GM18873 (cell line): ENCODE results near the gene NNAT.

ENCODE experiments used
- ATAC-seq: cut with Tn5 transposase; IDR thresholded peaks from one replicate; pipeline ENCODE4 v1.9.1; 2021; ENCODE audit warnings: mild to moderate bottlenecking, moderate library complexity, moderate number of reproducible peaks; ENCODE audit not compliant: unreplicated experiment, low FRiP score

The NNAT gene

GRCh38 chr20:37523012-37523391 is 2.0 kb downstream of the NNAT start:
- ATAC-seq: no peak

- no peak for ATAC-seq
Observed at GRCh38 chr20:37523911-37524700, 3.1 kb downstream of the NNAT start.

DNA sequence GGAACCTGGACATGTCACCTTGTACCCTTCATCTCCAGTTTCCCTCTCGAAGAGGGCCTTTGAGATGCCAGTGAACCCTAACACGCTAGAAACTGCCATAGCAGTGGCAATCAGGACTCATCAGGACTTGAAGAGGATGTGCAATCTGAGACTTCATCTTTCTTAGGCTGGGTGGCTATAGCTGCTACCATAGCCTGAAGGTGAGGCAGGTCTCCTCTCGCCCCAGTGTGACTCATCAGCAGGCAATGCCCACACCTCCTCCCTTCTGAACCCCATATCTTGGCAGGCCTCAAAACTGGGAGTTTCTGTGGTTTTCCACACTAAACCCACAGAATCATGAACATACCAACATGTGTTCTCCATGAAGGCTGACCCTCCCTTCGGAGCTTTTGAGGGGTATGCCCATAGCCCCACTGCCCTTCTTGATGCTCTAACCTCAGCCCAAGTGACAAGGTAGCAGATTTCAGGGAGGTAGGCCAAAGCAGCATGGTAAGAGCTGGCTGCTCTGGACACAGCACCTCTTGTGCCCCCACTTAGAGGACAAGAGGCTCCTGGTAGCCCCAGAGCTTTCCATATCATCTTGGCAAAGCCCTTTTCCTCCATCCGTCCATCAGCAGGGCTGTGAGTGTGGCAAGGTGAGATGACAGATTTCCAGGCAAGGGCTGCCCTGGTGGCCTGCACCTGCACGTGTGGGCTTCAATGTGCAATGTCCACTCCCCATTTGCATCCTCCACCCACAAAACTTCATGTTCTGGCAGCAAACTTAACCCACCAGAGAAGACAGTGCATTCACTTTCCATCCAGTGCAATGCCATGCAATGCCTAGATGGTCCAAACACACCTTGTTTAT is 4.0 kb downstream of the NNAT start:
- no peak for ATAC-seq

- no peak for ATAC-seq
Observed at GRCh38 chr20:37525810-37526209, 4.8 kb downstream of the NNAT start.

DNA sequence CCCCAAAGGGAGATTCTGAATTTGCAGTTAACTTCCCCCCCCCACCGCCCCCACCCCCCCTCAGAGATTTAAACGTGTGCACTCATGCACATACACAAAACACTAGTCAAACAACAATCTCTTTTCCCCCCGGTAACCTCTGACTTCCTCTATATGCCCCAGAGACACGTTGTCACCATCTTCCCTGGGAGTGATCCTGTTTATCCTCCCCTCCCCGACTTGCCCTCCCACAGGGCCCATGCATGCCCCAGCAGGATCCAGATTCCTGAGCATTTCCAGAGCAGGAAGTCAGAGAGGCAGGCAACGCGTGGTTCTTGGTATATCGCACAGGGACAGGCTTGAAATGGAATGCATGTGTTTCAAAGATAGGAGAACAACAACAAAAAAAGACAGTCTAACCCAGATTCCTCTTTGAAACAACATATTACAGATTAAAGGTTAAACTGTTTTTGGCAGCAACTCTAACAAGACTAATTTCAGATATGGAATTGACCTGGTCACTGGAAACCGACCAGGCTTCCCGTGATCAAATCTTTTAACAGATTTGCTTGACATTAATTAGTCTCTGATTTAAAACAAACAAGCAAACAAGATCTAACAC is 5.3 kb downstream of the NNAT start:
- ATAC-seq: no peak

- ATAC-seq: no peak
Observed at GRCh38 chr20:37526839-37527637, 6.0 kb downstream of the NNAT start.

GRCh38 chr20:37527638-37528445 is 6.8 kb downstream of the NNAT start, which contains the start of gene BLCAP:
Gene BLCAP, minus strand, starts transcription at chr20:37527876. Its CDS starts 8,702 bp downstream, at chr20:37519174.
- ATAC-seq: no peak

DNA sequence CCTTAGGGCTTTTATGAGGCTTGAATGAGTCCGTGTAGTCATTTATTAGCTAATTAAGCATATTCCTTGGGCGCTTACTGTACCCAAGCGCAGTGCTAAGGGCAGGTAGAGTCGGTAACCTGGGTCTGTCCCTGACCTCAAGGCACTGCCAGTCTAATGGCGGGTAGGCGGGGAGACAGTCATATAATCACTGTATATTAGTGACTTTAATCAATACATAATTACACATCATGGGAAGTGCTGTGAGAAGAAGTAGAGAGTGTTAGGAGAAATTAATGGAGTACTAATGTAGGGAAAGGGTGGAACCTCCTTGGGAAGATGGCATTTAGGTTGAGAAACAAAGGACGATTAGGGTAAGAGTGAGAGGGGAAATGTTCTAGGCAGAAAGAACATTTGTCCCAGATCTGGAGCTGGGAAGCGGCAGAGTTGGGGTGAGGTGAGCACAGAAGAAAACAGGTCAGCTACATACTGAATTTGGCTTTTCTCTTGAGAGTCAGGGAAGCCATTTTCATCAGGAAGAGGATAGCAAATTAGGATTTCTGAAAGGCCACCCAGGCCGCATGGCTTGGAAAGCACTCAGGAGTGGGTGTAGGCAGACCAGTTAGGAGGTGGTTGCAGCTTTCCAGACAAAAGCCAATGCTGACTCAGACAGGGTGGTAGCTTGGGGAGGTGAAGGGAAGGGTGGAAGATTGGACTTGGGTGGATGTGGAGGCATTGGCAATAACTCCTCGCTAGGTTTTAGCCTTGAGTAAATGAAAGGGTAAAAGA is 7.6 kb downstream of the NNAT start:
- no peak for ATAC-seq

DNA sequence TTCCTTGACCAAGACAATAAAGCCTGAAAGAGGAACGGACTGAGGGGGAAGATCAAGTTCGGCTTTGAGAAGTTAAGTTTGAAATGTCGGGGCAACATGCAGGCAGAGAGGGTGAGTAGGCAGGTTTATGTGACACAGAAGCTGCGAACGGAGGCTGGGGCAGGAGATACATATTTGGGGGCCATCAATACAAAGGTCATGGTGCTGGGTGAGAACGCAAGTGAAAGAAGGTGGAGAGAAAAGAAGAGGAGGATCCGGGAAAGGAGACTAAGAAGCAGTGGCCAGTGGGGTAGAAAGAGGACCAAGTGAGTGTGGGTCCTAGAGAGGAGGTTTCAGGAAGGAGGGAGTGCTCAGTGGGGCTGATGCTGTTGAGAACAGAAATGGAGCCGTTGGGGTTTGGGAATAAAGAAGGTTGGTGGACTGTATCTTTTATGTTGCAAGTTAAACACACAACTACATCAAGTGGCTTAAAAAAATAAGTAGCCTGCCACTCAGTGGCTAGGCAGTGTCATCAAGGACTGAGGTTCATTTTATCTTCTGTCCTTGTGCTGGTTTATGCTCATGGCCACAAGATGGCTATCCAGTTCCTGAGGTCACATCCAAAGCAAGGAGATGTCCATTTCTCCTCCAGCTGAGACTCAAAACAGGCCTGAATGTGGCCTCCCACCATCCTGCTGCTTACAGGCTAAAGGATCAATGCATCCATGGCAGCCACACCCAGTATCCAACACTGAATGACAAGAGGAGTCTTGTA is 8.3 kb downstream of the NNAT start:
- no peak for ATAC-seq

GRCh38 chr20:37529968-37530600 is 9.0 kb downstream of the NNAT start:
- no peak for ATAC-seq

GRCh38 chr20:37530696-37531095 is 9.6 kb downstream of the NNAT start:
- ATAC-seq: no peak

DNA sequence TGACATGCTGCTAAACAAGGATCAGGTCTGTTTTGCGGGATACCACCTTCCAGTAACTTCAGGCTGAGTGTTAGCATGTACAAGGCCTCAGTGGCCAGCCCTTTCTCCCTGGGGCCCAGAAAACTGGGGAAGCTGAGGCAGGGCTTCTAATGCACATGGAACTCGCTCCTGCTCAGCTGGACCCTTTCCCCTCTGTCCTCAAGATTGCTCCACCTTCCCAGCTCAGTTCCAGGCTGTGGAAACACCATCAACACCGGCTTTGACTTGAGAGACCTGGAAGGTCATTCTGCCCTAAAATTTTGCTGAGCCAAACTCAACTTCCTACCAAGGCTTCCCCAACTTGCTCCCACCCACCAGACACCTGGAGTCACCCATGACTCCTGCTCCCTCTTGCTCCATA is 10.8 kb downstream of the NNAT start:
- ATAC-seq: no peak

GRCh38 chr20:37533154-37533715 is 12.2 kb downstream of the NNAT start:
- no peak for ATAC-seq

GRCh38 chr20:37534401-37535157 is 13.5 kb downstream of the NNAT start:
- ATAC-seq: peak; percentile 69

DNA sequence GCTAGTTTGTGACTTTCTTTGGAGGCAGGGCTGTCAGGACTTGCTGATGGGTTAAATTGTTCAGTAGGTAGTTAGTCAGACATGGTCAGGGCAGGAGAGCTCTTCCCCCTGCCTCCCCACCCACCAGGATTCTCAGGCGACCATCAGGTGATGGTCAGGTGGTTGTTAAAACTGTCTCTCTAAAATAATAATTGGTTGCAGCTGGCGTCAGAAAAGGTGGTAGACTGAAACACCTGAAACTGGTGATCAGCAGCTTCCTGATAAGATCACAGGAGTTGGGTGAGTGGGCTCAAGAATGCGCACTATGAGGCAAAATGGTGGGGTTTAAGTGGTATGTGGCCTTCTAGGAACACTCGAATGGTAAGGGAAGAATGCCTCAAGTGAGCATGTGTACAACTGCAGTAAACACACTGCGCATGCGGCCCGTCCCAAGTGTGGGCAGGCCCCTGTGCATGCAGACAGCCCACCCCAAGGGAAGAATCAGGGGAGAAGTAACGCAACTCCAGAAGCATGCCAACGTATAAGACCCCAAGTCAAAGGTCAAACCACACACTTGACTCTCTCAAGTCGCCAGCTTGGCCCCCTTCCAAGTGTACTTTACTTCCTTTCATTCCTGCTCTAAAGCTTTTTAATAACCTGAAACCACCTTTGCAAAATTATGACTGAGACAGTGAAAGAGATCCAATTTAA is 14.5 kb downstream of the NNAT start:
- ATAC-seq: no peak

DNA sequence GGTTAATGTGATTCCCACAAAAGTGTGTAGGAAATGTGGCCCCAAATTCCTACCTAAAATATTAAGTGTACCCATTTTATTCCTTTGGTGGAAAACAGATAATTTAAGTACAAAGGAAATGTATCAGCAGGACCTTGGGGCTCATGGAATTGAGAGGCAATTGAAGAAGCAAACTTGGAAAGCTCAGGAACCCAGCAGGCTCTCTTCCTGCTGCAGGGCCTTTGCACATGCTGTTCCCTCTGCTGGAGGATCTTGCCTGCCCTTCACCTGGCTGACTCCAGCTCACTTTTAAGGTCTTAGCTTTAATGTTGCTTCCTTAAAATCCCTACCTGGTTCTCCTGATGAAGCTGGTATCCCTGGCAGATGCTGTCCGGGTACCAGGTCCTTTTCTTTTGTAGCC is 16.5 kb downstream of the NNAT start:
- no peak for ATAC-seq
